ENCODE results near the gene VAV2. TPM values are rescaled to one million over a fixed set of nuclear protein-coding genes. Genes with fewer than 3 reads are reported as not detected.

VAV2 gene
- polyA plus RNA-seq, 1 of the 3 experiments (the other 2 are of a cell fraction), result 14.9 TPM

DNA sequence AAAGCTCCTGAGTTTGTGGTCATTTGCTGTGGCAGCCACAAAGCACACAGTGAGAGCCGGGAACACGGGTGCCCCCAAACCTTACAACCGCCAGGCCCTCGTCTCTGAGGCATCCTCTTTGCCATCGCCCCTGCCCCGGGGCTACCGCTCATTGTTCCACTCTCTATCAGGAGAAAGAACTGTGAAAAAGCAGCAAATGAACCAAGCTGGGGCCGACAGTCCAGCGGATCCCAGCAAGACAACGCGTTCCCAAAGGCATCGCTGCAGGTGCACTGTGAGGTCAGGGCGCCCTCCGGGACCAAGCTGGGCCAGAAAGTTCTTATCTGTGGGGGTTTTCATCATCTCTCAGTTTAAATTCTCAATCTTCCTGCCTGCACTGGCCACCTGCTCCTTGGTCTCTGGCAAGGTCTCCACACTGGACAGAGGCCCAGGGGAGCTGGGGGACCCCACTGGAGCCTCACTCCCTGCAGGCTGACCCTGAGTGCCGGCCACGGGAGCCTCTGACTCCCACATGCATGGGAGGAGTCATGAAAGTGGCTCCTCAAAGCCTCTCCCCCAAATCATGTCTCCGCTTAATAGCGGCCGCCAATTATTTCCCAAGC lies 32.1 kb downstream of the VAV2 start:
- no peak for DNase-seq
- H3K27ac ChIP-seq (ENCODE audit: low read depth in 2 of 2, low read length in 1 of 2), result no peak overlapping the region
- H3F3A ChIP-seq (replicated peaks; ENCODE audit: insufficient read depth), result no peaks in the 10 kb centered on the region
- H3K36me3 ChIP-seq (replicated peaks in 1 of 2; ENCODE audit: control insufficient read depth in 1 of 2, insufficient read depth in 2 of 2, low read length in 1 of 2), result peaks cover 0 to 7% of the 10 kb centered on the region in 2 experiments
- H3K9me2 ChIP-seq, result no peaks in the 10 kb centered on the region
- TF ChIP-seq NRF1 (IDR thresholded peaks at IDR 0.05; ENCODE audit: low read depth, low read length) (no peak), GATA2 (CRISPR knock-in tag; IDR thresholded peaks at IDR 0.05) (no peak), CHD2 (IDR thresholded peaks at IDR 0.05; ENCODE audit: low read length, partially characterized antibody) (no peak), EZH2phosphoT487 (IDR thresholded peaks at IDR 0.05; ENCODE audit: borderline replicate concordance, low read depth) (no peak), TAF1 (IDR thresholded peaks at IDR 0.05; ENCODE audit: borderline replicate concordance, low read depth, low read length) (no peak), MXI1 (IDR thresholded peaks at IDR 0.05; ENCODE audit: low read depth, low read length) (no peak), GABPA (IDR thresholded peaks at IDR 0.05; ENCODE audit: low read depth) (no peak), JUND (IDR thresholded peaks at IDR 0.05) (no peak), NFIC (IDR thresholded peaks at IDR 0.05; ENCODE audit: borderline replicate concordance) (no peak), POLR2AphosphoS5 (IDR thresholded peaks at IDR 0.05; ENCODE audit: low read depth, low read length) (no peak)
- TF ChIP-seq, protein P1, sequence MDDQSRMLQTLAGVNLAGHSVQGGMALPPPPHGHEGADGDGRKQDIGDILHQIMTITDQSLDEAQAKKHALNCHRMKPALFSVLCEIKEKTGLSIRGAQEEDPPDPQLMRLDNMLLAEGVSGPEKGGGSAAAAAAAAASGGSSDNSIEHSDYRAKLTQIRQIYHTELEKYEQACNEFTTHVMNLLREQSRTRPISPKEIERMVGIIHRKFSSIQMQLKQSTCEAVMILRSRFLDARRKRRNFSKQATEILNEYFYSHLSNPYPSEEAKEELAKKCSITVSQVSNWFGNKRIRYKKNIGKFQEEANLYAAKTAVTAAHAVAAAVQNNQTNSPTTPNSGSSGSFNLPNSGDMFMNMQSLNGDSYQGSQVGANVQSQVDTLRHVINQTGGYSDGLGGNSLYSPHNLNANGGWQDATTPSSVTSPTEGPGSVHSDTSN (IDR thresholded peaks at IDR 0.05), result no peak
- H3K27me3 ChIP-seq (ENCODE audit: insufficient read depth), result no peaks in the 10 kb centered on the region
- H3K79me2 ChIP-seq (ENCODE audit: insufficient read depth), result peaks cover 87% of the 10 kb centered on the region
- peaks cover 10% of the 10 kb centered on the region; the same call in 1 of the 2 replicates for H3K9me3 ChIP-seq
- H3K9ac ChIP-seq, result no peak overlapping the region
- peaks cover 17 to 50% of the 10 kb centered on the region in 2 experiments for H3K4me1 ChIP-seq (ENCODE audit: control insufficient read depth in 1 of 2, insufficient read depth in 2 of 2, low read depth in 1 of 2, low read length in 1 of 2)
- 90% methylated on average over 15 of the region's 19 CpGs for WGBS (ENCODE audit: low lambda C conversion rate)
- H3K4me3 ChIP-seq (ENCODE audit: low read depth in 2 of 2, low read length in 1 of 2), result no peak overlapping the region
- ChIA-PET POLR2A (no interaction called here), CTCF (interaction anchor here (1.0 to 1.4 kb wide), 3 partner anchors 11 to 166 kb away, joined by 3 read pairs; no protein-coding TSS in a partner anchor)
- no peak overlapping the region for H2AFZ ChIP-seq (ENCODE audit: low read depth)
- H3K4me2 ChIP-seq, result no peak overlapping the region
- H4K20me1 ChIP-seq (ENCODE audit: insufficient read depth), result peaks cover 81% of the 10 kb centered on the region

DNA sequence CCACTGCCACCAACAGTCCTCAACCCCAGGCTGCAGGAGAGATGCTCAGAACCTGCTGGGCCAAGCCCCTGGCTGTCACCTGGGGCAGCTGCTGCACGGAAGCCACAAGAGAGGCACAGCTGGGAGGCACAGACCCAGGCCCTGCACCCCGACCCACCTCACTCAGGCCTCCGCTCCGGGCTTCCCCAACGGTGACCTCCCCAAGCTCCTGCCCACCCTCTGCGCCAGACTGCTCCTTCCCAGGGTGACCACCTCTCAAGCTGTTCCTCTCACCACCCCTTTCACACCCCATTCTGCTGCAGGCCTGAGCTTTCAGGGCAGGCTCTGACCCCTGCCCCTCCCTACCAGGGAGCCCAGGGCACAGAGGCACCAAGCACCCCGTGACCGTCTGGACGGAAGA lies 33.0 kb downstream of the VAV2 start:
- Histone ChIP-seq H3K4me3 (ENCODE audit: low read depth in 2 of 2, low read length in 1 of 2) (no peak overlapping the region), H3K9me3 (peaks cover under 1% of the 10 kb centered on the region; the same call in 1 of the 2 replicates), H2AFZ (ENCODE audit: low read depth) (no peak overlapping the region), H3K27me3 (ENCODE audit: insufficient read depth) (no peaks in the 10 kb centered on the region), H3K4me2 (no peak overlapping the region), H3K79me2 (ENCODE audit: insufficient read depth) (peaks cover 87% of the 10 kb centered on the region), H3F3A (replicated peaks; ENCODE audit: insufficient read depth) (no peaks in the 10 kb centered on the region), H3K27ac (ENCODE audit: low read depth in 2 of 2, low read length in 1 of 2) (no peak overlapping the region), H4K20me1 (ENCODE audit: insufficient read depth) (peaks cover 83% of the 10 kb centered on the region), H3K9me2 (no peaks in the 10 kb centered on the region), H3K9ac (no peak overlapping the region), H3K36me3 (replicated peaks in 1 of 2; ENCODE audit: control insufficient read depth in 1 of 2, insufficient read depth in 2 of 2, low read length in 1 of 2) (no peaks in the 10 kb centered on the region), H3K4me1 (ENCODE audit: control insufficient read depth in 1 of 2, insufficient read depth in 2 of 2, low read depth in 1 of 2, low read length in 1 of 2) (peaks cover 17 to 57% of the 10 kb centered on the region in 2 experiments)
- ChIA-PET POLR2A (interaction anchor here (0.6 kb wide), 1 partner anchor 34 kb away, joined by 4 read pairs; no protein-coding TSS in a partner anchor), CTCF (interaction anchor here (1.0 kb wide), 1 partner anchor 10 kb away, joined by 3 read pairs; no protein-coding TSS in a partner anchor)
- no peak for DNase-seq
- WGBS (ENCODE audit: low lambda C conversion rate), result 100% methylated on average over 8 of the region's 9 CpGs
- TF ChIP-seq TAF1 (IDR thresholded peaks at IDR 0.05; ENCODE audit: borderline replicate concordance, low read depth, low read length) (no peak), FOXM1 (IDR thresholded peaks at IDR 0.05; ENCODE audit: low read depth) (no peak), EZH2phosphoT487 (IDR thresholded peaks at IDR 0.05; ENCODE audit: borderline replicate concordance, low read depth) (no peak), TCF12 (IDR thresholded peaks at IDR 0.05) (no peak)

All from SK-N-SH (cell line).